DMS53 treated with DMSO at 0.1 percent for 48 hours (cell line): ENCODE data around the gene VPS25.

Source experiments
- DNase-seq: peaks from one replicate; lab custom pipeline; 2025; ENCODE audit not compliant: unreplicated experiment; lab: John Stamatoyannopoulos, UW

Gene VPS25

DNA sequence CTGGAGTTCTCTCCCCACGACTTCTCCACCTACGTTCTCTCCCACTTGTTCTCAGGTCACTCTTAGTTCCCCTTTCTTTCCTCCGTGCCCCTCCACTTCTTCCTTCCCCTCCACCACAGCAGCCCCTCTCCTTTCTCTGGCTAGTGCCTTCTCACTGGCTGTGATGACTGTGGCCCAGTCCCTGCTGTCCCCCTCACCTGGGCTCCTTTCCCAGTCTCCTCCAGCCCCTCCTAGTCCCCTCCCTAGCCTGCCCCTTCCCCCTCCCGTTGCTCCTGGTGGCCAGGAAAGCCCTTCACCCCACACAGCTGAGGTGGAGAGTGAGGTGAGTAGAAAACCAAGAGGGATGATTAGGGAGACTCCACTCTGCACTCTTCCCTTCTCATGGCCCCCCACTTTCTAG, 21.8 kb downstream of the VPS25 start:
- DNase-seq = no peak

DNA sequence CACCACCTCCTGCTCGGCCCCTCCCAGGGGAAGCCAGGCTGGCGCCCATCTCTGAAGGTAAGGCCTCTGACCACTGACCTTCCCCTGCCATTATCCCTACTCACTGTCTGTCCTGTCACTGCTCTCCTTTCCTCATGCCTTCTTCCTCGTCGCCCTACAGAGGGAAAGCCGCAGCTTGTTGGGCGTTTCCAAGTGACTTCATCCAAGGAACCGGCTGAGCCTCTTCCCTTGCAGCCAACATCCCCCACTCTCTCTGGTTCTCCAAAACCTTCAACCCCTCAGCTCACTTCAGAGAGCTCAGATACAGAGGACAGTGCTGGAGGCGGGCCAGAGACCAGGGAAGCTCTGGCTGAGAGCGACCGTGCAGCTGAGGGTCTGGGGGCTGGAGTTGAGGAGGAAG, 22.2 kb downstream of the VPS25 start:
- no peak for DNase-seq

DNA sequence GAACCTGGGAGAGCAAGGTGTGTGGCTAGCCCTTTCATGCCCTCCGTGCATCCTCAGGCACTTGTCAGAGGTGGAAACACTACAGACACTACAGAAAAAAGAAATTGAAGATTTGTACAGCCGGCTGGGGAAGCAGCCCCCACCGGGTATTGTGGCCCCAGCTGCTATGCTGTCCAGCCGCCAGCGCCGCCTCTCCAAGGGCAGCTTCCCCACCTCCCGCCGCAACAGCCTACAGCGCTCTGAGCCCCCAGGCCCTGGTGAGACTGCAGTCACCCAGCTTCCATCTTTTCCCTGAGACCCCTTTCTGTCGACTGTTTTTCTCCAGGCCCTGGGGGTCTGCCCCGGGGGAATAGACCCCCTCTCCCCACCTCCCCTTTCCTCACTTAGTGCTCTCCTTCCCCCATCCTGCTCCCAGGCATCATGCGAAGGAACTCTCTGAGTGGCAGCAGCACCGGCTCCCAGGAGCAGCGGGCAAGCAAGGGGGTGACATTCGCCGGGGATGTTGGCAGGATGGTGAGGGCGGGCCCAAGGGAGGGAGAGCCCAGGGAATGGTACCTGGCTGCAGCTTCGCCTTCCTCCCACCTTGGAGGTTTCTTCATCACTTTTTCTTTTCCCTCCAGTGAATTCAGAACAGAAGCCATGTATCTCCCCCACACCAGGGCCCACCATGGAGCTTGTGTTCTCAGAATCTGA, 23.0 kb downstream of the VPS25 start:
- DNase-seq = no peak

DNA sequence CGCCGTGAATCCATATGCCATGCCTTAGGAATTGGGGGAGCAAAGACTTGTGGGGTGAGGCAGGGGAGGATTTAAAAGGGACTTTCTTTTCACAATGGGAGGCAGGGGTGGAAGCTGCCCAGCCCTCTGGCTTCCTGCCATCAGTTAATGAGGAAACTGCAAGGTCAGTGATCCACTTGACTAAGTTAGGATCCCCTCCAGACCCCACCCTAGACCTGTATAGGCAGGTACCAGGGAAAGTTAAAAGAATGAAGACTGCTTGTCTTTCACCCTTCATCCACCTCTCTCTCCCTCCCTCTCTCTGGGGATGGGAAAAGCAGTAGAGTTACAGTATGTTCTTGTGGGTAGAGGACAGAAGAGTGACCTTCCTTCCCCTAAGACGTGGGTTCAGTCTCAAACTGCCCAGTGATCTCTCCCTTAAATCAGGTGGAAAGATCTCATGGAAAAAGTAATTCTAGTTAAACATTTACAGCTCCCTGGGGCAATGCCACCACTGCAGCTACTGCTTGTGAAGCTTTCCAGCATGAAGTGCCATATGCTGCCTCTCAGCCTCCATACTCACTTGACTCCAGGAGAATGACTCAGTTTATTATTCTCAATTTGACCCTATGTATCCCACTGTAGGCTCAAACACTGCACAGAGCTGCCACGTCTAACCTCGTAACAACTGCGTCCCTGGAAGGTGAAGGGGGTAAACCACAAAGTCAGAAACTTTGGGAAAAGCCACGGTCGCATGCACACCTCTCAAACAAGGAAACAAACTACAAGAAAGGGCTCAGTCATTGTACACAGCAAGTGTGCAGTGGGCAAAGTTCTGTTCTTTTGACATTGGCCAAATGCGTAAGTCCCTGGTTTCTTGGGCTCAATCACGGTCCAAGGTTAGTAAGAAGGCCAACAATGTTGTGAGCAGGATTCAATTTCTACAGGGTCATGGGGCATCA, 24.1 kb downstream of the VPS25 start:
- peak; percentile 29 for DNase-seq

- no peak for DNase-seq
Observed at GRCh38 chr17:42798011-42798382, 24.7 kb downstream of the VPS25 start.

- peak; percentile 82 for DNase-seq
Observed at GRCh38 chr17:42798383-42799380, 25.4 kb downstream of the VPS25 start, which contains the start of the genes CNTD1 and COA3. Gene CNTD1, plus strand, starts transcription at chr17:42798861. Its CDS starts 207 bp downstream, at chr17:42799068. Gene COA3, minus strand, starts transcription at chr17:42798704. Its CDS starts 23 bp downstream, at chr17:42798681.

DNA sequence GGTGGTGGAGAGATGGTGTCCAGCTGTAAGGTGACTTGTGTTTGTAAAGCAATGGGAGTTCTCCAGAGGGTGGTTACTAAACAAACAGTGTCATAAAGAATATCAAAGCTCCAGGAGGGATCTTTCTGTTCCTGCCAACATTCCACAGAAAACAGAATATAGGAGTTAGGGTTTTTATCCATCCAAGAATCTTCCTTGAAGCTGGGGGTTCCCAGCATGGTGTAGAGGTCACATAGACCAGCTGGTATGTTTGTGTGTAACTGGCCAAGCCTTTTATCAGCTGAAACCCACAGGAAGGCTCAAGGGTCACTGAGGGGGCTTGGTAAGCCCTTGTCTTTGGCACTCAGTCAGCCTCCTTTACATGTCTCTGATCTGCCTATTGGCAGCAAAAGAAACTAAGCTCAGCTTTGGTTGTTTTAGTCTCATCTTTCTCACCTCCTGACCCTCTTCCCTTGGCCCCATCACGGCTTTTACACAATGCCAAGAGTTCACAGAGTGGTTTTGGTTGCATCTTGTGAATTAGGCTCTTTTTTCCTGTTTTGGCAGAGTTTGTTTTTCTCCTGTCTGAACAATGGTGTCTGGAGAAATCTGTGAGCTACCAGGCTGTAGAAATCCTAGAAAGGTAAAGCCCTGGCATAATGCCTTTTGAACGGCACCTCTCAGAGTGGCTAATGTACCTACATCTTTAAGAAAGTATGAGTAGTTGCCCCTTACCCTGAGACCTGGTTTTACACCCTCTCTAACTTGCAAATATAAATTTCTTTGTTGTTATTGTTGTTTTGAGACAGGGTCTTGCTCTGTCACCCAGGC, 30.0 kb downstream of the VPS25 start:
- DNase-seq = no peak

- DNase-seq = peak; percentile 90
Observed at GRCh38 chr17:42804918-42805367, 31.7 kb downstream of the VPS25 start.

GRCh38 chr17:42806249-42806648, 33.0 kb downstream of the VPS25 start:
- no peak for DNase-seq

DNA sequence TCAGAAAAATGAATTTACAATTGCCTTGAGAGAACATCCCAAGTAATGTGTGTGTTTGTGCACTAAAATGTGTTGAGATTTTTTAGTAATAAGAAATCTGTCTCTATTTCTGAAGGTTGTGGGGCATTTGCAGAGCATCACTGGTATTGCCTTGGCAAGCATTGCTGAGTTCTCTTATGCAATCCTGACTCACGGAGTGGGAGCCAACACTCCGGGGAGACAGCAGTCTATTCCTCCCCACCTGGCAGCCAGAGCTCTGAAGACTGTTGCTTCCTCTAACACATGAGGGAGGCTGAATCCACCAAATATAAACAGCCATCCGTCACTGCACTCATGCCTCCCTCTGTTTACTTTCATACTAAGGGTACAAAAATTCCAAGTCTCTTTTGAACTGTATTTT, 36.0 kb downstream of the VPS25 start:
- no peak for DNase-seq

DNA sequence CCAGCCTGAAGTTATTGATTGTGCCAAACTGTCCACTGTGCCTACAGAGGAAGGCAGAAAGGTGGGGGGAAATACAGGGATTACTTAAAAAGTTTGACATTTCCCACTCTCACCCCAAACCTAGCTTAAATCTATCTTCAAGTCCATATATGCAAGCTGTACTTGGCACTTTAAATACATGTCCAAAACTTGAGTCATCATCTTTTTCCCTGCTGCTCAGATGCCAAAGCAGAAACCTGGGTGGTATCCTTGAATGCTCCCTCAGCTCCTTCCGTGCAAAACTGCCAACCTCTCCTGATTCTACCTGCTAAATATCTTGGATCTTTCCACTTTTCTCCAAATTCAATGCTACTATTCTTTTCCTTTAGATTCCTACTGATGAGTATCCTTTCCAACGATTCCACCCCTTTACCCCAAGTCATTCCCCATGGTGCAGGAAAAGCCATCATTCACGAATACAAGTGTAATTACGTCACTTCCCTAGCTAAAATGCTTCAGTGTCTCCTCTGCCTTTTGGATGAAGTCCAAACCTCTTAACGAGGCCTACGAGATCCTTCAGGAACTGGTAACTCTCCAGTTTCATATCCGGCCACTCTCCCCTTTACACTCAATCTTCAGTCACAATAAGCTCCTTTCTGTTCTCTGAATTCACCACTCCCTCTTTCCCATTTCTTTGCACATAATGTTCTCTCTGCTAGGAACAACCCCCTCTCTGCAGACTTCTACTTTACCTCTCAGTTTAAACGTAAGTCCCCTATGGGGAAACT, 41.6 kb downstream of the VPS25 start:
- DNase-seq = no peak

DNA sequence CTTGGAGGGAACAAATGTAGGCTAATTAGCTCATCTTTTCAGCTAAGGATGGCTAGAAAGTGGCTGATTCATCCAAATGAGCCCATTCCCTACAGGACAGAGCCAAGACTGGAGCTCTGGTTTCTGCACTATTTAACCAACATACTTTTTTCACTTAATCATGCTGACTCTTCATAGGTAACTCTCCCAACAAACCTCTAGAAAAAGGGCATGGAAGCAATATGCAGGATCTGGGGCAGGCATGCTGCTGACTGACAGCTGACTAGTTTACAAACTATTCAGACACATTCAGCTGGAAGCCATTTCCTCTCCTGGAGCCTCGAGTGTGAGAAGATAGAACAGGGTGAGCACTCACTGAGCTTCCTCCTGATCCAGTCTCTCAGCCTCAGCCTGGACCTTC, 44.6 kb downstream of the VPS25 start:
- DNase-seq = no peak

- no peak for DNase-seq
Observed at GRCh38 chr17:42818379-42818778, 45.1 kb downstream of the VPS25 start.

GRCh38 chr17:42819939-42820535, 46.8 kb downstream of the VPS25 start:
- peak; percentile 72 for DNase-seq

GRCh38 chr17:42821176-42821575, 47.9 kb downstream of the VPS25 start:
- no peak for DNase-seq

DNA sequence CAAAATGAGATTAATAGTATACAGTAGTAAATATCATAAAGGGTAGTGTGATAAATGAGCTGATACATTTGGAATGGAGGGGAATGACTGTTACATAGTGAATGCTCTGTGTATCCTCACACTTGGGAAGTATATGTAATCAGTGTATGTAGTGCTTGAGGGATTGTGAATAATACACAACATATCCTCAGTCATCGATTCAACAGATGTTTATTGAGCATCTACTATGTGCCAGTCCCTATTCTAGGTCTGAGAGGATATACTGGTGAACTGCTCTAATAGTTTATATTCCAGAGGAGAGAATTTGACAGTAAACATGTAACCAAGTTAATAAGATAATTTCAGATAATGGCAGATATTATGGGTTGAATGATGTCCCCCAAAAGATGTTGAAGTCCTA, 54.2 kb downstream of the VPS25 start:
- DNase-seq = no peak
